BLaER1 treated with 17β-estradiol and CSF1 and Interleukin-3, amounts not matched to agents 10 nM and 100 nM (cell line): Measurements from ENCODE around the gene C19orf47.

Experiments
- H3K27ac ChIP-seq, 11 experiments: shearing (Covaris generic); formaldehyde crosslinking; 2 replicates each; pipeline ENCODE4 v1.8.1; 2022
- H3K27me3 ChIP-seq, 11 experiments: shearing (Covaris generic); formaldehyde crosslinking; 2 replicates each; pipeline ENCODE4 v1.8.1; 2022
- H3K36me3 ChIP-seq, 11 experiments: shearing (Covaris generic); formaldehyde crosslinking; 2 replicates each; pipeline ENCODE4 v1.8.1; 2022
- H3K4me1 ChIP-seq, 10 experiments: shearing (Covaris generic); formaldehyde crosslinking; 2 replicates each; pipeline ENCODE4 v1.8.1; 2022
- H3K4me2 ChIP-seq, 11 experiments: shearing (Covaris generic); formaldehyde crosslinking; 2 replicates each; pipeline ENCODE4 v1.8.1; 2022
- H3K4me3 ChIP-seq, 10 experiments: shearing (Covaris generic); formaldehyde crosslinking; 2 replicates each; pipeline ENCODE4 v1.8.1; 2022
- H3K9ac ChIP-seq, 11 experiments: shearing (Covaris generic); formaldehyde crosslinking; 2 replicates each; pipeline ENCODE4 v1.8.1; 2022
- H3K9me3 ChIP-seq, 11 experiments: shearing (Covaris generic); formaldehyde crosslinking; replicated peaks in 1 of 11; 2 replicates each; pipeline ENCODE4 v1.8.1; 2022
- H4K20me1 ChIP-seq, 11 experiments: shearing (Covaris generic); formaldehyde crosslinking; 2 replicates each; pipeline ENCODE4 v1.8.1; 2022
- Cebpa-rat ChIP-seq, 11 experiments: shearing (Covaris generic); IDR thresholded peaks; 2 replicates each; pipeline ENCODE4 v1.8.1; 2022

C19orf47 gene

DNA sequence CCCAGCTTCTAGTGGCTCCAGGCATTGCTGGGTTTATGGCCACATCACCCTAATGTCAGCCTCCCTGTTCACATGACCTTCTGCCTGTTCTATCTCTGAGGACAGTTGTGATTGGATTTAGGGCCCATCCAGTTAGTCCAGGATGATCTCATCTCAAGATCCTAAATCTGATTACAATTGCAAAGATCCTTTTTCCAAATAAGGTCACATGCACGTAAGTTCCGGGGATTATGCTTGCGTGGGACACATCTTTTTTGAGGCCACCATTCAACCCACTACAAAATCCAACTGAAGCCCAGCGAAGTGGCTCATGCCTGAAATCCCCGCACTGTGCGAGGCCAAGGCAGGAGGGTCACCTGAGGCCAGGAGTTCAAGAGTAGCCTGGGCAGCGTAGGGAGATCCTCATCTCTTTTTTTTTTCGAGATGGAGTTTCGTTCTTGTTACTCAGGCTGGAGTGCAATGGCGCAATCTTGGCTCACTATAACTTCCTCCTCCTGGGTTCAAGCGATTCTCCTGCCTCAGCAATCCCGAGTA, 12.6 kb upstream of the C19orf47 start:
- Histone ChIP-seq H3K27ac (peak overlapping the region in 5 of 11 experiments; percentile 3 to 78 (median 70); a peak in 8 of 22 replicates), H4K20me1 (peaks cover 0 to 50% (median 19%) of the 10 kb centered on the region in 11 experiments; a peak in 9 of 22 replicates), H3K27me3 (peaks cover 0 to 15% (median 0%) of the 10 kb centered on the region in 11 experiments; a peak in 5 of 22 replicates), H3K4me1 (peaks cover 46 to 100% (median 82%) of the 10 kb centered on the region in 10 experiments), H3K9me3 (no peaks in the 10 kb centered on the region), H3K36me3 (peaks cover 0 to 10% (median 0%) of the 10 kb centered on the region in 11 experiments; a peak in 2 of 22 replicates), H3K4me3 (no peak overlapping the region), H3K4me2 (peak overlapping the region in 8 of 11 experiments; percentile 13 to 97 (median 86); a peak in 15 of 22 replicates), H3K9ac (peak overlapping the region in 2 of 11 experiments; percentile 17 to 26; a peak in 2 of 22 replicates)
- peak in 5 of 11 experiments; percentile 11 to 63 (median 53); a peak in 5 of 22 replicates for TF ChIP-seq Cebpa-rat (IDR thresholded peaks at IDR 0.05)

DNA sequence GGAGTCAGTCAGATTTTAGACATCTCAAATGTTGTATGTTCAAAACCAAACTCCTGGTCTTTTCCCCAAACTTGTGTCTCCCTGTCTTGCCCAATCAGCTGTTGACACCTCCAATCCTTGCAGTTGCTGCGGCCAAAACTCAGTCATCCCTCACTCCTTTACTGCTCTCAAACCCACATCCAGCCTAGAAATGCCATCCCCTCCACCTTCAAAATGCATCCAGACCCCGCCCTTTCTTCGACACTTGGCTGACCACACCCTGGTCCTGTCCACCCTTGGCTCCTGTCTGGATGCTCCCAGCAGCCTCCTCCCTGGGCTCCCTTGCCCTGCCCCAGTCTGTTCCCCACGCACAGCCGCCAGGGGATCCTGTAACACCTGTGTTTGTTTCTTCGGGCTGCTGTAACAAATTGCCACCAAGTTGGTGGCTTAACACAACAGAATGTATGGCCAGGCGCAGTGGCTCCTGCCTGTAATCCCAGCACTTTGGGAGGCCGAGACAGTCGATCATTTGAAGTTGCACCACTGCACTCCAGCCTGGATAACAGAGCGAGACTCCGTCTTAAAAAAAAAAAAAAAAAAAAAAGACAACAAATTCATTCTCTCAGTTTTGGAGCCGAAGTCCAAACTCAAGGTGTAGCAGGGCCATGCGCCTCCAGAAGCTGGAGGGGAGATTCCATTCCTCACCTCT, 12.0 kb upstream of the C19orf47 start:
- Histone ChIP-seq H3K9me3 (no peaks in the 10 kb centered on the region), H4K20me1 (peaks cover 0 to 51% (median 22%) of the 10 kb centered on the region in 11 experiments; a peak in 9 of 22 replicates), H3K4me3 (0 out of 20 replicates have a peak overlapping the region, but pooled peaks of 1 of the 10 experiments have one; percentile 14), H3K4me1 (peaks cover 46 to 99% (median 83%) of the 10 kb centered on the region in 10 experiments), H3K27ac (peak overlapping the region in 8 of 11 experiments; percentile 70 to 81 (median 76); a peak in 14 of 22 replicates), H3K27me3 (peaks cover 0 to 15% (median 0%) of the 10 kb centered on the region in 11 experiments; a peak in 5 of 22 replicates), H3K36me3 (peaks cover 0 to 10% (median 0%) of the 10 kb centered on the region in 11 experiments; a peak in 2 of 22 replicates), H3K9ac (peak overlapping the region in 2 of 11 experiments; percentile 26 to 67; a peak in 2 of 22 replicates), H3K4me2 (peak overlapping the region; percentile 71 to 97 (median 85); a peak in 18 of 22 replicates)
- no peak for TF ChIP-seq Cebpa-rat (IDR thresholded peaks at IDR 0.05)

- H3K27ac ChIP-seq: peak overlapping the region; percentile 38 to 81 (median 73); a peak in 21 of 22 replicates
- peaks cover 46 to 85% (median 81%) of the 10 kb centered on the region in 10 experiments for H3K4me1 ChIP-seq
- peak overlapping the region; percentile 40 to 69 (median 59); a peak in 18 of 22 replicates for H3K9ac ChIP-seq
- H3K4me3 ChIP-seq: peak overlapping the region in 5 of 10 experiments; percentile 14 to 41 (median 22); a peak in 4 of 20 replicates
- H3K36me3 ChIP-seq: peaks cover 0 to 14% (median 0%) of the 10 kb centered on the region in 11 experiments; a peak in 2 of 22 replicates
- no peaks in the 10 kb centered on the region for H3K9me3 ChIP-seq
- peak in 9 of 11 experiments; percentile 23 to 70 (median 60); a peak in 11 of 22 replicates for TF ChIP-seq Cebpa-rat (IDR thresholded peaks at IDR 0.05)
- peaks cover 0 to 15% (median 0%) of the 10 kb centered on the region in 11 experiments; a peak in 4 of 22 replicates for H3K27me3 ChIP-seq
- peaks cover 0 to 52% (median 22%) of the 10 kb centered on the region in 11 experiments; a peak in 9 of 22 replicates for H4K20me1 ChIP-seq
- H3K4me2 ChIP-seq: peak overlapping the region; percentile 71 to 97 (median 85)
Observed at GRCh38 chr19:40358773-40359172, 10.6 kb upstream of the C19orf47 start.

- Histone ChIP-seq H3K27me3 (peaks cover 0 to 15% (median 0%) of the 10 kb centered on the region in 11 experiments; a peak in 4 of 22 replicates), H3K27ac (peak overlapping the region in 8 of 11 experiments; percentile 8 to 81 (median 73); a peak in 12 of 22 replicates), H4K20me1 (peaks cover 2 to 52% (median 22%) of the 10 kb centered on the region in 11 experiments; a peak in 11 of 22 replicates), H3K4me1 (peaks cover 36 to 74% (median 69%) of the 10 kb centered on the region in 10 experiments), H3K36me3 (peaks cover 0 to 19% (median 0%) of the 10 kb centered on the region in 11 experiments; a peak in 2 of 22 replicates), H3K4me3 (peak overlapping the region in 1 of 10 experiments; percentile 5; a peak in 1 of 20 replicates), H3K9me3 (no peaks in the 10 kb centered on the region), H3K9ac (peak overlapping the region in 2 of 11 experiments; percentile 18 to 69; a peak in 3 of 22 replicates), H3K4me2 (peak overlapping the region; percentile 71 to 97 (median 85))
- no peak for TF ChIP-seq Cebpa-rat (IDR thresholded peaks at IDR 0.05)
Observed at GRCh38 chr19:40357640-40358039, 9.4 kb upstream of the C19orf47 start.

GRCh38 chr19:40356681-40357595, 8.7 kb upstream of the C19orf47 start:
- peak overlapping the region in 9 of 11 experiments; percentile 4 to 81 (median 73); a peak in 11 of 22 replicates for H3K27ac ChIP-seq
- no peaks in the 10 kb centered on the region for H3K9me3 ChIP-seq
- H3K27me3 ChIP-seq: peaks cover 0 to 15% (median 0%) of the 10 kb centered on the region in 11 experiments; a peak in 4 of 22 replicates
- peaks cover 0 to 19% (median 0%) of the 10 kb centered on the region in 11 experiments; a peak in 2 of 22 replicates for H3K36me3 ChIP-seq
- H4K20me1 ChIP-seq: peaks cover 7 to 52% (median 22%) of the 10 kb centered on the region in 11 experiments; a peak in 11 of 22 replicates
- H3K4me3 ChIP-seq: no peak overlapping the region
- TF ChIP-seq Cebpa-rat (IDR thresholded peaks at IDR 0.05): no peak
- H3K4me2 ChIP-seq: peak overlapping the region; percentile 71 to 97 (median 85); a peak in 21 of 22 replicates
- peak overlapping the region in 3 of 11 experiments; percentile 9 to 57 (median 29); a peak in 3 of 22 replicates for H3K9ac ChIP-seq
- H3K4me1 ChIP-seq: peaks cover 32 to 67% (median 62%) of the 10 kb centered on the region in 10 experiments

DNA sequence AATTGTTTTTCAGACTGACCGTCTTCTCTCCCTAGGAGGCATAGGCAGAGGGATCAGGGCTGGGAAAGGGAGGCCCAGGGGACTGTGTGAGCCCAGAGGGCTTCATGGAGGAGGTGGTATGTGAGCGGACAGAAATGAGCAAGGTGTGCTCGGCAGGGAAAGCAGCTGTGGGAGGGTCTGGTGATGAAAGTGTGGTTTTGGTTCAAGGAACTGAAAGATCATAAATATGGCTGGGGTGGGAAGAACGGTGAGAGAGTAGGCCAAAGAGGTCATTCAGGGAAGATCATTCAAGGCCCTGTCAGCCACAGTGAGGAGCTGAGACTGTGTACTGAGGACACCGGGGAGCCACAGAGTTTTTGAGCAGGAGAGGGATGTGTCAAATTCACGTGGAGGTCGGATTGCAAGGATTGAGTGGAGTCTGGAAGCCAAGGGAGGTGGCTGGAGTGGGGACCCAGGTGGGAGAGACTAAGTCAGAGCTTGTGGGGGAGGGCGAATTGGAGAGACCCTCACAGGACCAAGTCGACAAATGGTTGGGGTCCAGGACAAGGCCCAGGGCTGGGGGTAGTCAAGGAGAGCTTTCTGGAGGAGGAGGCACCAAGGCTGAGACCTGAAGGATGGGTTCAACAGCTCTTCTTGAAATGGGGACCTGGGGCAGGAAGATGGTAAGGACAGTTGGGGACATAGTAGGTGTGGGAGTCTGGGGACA, 7.9 kb upstream of the C19orf47 start:
- Histone ChIP-seq H3K9ac (peak overlapping the region in 3 of 11 experiments; percentile 9 to 57 (median 29); a peak in 3 of 22 replicates), H3K27ac (peak overlapping the region in 3 of 11 experiments; percentile 1 to 73 (median 14); a peak in 4 of 22 replicates), H4K20me1 (peaks cover 8 to 52% (median 22%) of the 10 kb centered on the region in 11 experiments; a peak in 12 of 22 replicates), H3K27me3 (peaks cover 0 to 15% (median 0%) of the 10 kb centered on the region in 11 experiments; a peak in 4 of 22 replicates), H3K4me3 (no peak overlapping the region), H3K4me1 (peaks cover 32 to 59% (median 55%) of the 10 kb centered on the region in 10 experiments), H3K4me2 (peak overlapping the region in 9 of 11 experiments; percentile 71 to 97 (median 88); a peak in 16 of 22 replicates), H3K9me3 (no peaks in the 10 kb centered on the region), H3K36me3 (peaks cover 0 to 19% (median 0%) of the 10 kb centered on the region in 11 experiments; a peak in 3 of 22 replicates)
- no peak for TF ChIP-seq Cebpa-rat (IDR thresholded peaks at IDR 0.05)
